GM13976 (cell line): ENCODE measurements around the gene SGMS2.

Source experiments
- DNase-seq: peaks from one replicate; pipeline ENCODE4 v3.0.0; 2012; ENCODE audit warnings: low spot score
- in situ Hi-C: fragments of 300-500 bp; cut with MboI; formaldehyde crosslinking; loops from one replicate; pipeline ENCODE4 v1.12.0; 2022; ENCODE audit warnings: low sequenced_read_pairs, mixed read lengths, inconsistent platforms; ENCODE audit not compliant: unreplicated experiment
- TF ChIP-seq, protein P1 (sequence below): IDR thresholded peaks from 2 replicates; pipeline ENCODE4 v1.5.1; 2012; ENCODE audit warnings: borderline replicate concordance, mild to moderate bottlenecking; ENCODE audit not compliant: insufficient read depth; ENCODE audit errors: extremely low read depth, missing control alignments, control extremely low read depth

SGMS2 gene

DNA sequence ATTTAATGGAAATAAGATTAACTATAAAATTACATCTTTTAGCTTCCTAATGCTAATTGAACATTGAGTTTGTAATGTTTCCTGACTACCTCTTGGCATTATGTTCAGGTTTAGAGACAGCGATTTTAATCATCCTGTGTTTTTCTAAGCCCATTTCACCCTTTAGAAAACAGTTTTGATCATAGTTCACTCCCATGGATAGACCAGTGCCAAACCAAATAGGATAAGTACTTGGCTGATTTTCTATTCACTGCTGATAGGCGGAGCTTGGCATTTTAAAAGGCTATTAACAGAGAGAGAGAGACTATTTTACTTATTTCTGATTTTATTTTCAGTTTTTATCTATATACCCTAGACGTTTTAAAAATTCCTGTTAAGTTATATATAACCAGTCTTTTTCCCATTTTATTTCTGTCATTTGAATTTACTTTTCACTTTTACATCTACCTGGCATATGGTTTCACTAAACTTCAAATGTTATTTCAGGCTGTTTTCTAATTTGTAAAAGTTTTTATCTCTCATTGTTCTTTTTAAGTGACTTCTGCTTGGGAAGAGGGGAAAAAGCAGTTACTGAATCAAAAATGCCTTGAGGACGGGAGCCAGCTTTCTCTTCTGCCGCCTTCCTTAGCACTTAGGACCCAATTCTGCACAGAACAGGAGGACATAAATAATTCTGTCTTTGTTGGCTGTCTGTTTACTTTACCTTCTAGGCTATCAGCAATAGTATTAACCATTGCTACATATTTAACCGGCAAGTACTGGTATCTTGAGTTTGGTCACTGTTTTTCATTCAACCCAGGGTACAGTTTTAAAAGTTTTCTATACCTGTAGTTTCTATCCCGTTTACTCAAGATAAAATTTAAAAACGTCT lies 46.4 kb downstream of the SGMS2 start:
- no peak for DNase-seq
- in situ Hi-C loops: no loop called here
- TF ChIP-seq, protein P1, sequence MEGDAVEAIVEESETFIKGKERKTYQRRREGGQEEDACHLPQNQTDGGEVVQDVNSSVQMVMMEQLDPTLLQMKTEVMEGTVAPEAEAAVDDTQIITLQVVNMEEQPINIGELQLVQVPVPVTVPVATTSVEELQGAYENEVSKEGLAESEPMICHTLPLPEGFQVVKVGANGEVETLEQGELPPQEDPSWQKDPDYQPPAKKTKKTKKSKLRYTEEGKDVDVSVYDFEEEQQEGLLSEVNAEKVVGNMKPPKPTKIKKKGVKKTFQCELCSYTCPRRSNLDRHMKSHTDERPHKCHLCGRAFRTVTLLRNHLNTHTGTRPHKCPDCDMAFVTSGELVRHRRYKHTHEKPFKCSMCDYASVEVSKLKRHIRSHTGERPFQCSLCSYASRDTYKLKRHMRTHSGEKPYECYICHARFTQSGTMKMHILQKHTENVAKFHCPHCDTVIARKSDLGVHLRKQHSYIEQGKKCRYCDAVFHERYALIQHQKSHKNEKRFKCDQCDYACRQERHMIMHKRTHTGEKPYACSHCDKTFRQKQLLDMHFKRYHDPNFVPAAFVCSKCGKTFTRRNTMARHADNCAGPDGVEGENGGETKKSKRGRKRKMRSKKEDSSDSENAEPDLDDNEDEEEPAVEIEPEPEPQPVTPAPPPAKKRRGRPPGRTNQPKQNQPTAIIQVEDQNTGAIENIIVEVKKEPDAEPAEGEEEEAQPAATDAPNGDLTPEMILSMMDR: no peak

DNA sequence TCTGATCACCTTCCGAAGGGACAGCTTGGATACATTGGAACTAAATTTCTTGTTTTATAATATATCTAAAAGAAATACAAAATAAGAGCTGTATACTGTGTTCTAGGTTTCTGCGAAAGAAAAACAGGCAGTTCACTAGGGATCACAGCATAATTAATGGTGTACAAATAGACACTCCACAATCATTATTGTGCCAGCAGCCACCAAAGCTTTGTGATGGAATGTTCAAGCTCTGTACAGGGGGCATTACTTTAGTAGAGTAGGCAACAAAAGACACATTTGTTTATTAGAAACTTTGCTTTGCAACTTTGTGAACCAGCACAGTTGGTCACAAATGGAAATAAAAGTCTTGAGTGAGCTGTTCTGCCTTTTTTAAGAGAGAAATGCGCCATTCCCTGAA lies 49.3 kb downstream of the SGMS2 start:
- TF ChIP-seq, protein P1: no peak

DNA sequence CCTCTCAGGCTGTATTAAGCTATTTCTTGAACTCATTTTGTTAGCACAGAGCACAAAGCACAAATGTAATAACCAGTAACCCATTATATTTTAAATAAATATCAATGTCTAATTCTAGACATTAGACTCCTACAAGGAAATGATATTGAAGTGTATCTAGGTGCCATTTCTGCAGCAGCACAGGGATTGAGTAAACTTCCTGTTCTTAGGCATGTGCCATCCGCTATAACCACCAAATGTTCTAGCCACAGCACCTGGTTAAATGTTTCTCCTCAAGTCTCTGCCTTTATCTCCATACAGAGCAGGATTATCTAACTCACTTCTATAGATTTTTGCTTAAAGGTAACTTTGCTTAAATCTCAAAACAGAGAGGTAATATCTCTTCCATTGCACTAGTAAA lies 51.4 kb downstream of the SGMS2 start:
- TF ChIP-seq, protein P1: no peak
- no peak for DNase-seq
- in situ Hi-C loops: no loop called here

More for the DNA sequence above, 49.3 kb downstream of the SGMS2 start:
- DNase-seq: no peak
- in situ Hi-C loops: no loop called here

DNA sequence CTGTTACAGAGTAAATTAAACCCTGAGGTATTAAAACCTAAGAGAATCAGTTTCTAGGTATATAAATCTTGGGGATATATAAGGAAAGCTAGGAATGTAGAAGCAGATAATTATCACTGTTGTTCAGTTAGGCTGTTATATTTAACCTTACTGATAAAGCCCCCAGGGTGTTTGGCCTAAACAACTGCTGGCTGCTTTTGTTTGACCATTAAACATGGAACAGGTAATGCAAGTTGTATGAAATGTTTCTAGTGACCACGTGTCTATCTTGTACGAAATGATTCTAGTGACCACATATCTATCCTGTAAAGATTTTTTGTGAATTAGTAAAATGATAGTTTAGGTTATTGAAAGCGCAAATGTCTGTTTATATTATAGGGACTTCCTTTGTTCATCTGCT lies 52.6 kb downstream of the SGMS2 start:
- DNase-seq: no peak

DNA sequence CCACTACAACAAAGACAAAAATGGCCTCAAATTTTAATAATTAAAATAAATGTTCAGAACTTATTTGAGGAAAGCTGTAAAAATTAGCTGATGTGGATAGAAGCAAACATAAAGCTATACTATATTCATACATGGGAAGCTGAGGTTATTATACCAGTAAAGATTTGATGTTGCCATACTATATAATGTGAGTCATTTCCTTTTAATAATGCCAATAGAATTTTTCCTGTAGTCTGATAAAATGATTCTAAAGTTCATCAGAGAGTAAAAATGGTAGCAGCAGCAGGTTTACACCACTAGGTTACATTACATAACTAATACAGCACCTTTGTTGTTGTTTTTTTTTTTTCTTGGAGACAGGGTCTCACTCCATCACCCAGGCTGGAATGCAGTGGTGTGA lies 61.1 kb downstream of the SGMS2 start:
- TF ChIP-seq, protein P1: no peak
- DNase-seq: no peak
- in situ Hi-C loops: no loop called here

More for the DNA sequence above, 52.6 kb downstream of the SGMS2 start:
- TF ChIP-seq, protein P1: no peak
- in situ Hi-C loops: no loop called here

DNA sequence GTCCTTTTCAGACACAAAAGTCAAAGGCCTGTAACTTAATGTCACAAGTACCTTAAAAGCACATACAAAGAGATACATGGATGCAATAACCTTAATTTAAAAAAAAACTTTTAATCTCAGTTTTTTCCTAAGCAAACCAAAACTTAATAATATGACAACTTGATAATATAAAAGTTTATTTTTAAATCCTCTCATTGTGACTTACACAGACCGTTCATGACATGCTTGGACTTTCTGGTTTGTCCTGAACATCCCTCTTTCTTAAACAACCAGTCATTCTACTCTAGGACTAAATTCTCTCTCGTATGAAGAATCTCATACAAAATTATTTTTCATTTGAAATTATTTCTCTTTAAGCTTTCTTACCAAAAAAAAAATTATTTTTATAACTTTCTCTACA lies 63.5 kb downstream of the SGMS2 start:
- in situ Hi-C loops: no loop called here
- no peak for DNase-seq
- TF ChIP-seq, protein P1: no peak
